ENCODE measurements around the gene RAB40C.
"Not testable (repeated sequence)": the region's sequence is repeated elsewhere in the genome, so short reads cannot be mapped to it uniquely, and the experiment has no call there.

DNA sequence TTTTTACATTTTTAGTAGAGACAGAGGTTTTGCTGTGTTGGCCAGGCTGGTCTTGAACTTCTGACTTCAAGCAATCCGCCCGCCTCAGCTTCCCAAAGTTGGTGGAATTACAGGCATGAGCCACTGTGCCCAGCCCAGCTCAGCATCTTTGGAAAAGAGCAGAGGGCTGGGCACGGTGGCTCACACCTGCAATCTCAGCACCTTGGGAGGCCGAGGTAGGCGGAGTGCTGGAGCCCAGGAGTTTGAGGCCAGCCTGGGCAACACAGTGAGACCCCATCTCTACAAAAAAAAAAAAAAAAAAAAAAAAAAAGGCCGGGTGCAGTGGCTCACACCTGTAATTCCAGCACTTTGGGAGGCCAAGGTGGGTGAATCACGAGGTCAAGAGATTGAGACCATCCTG, 7.8 kb downstream of the RAB40C start:
- TF ChIP-seq, protein P1, sequence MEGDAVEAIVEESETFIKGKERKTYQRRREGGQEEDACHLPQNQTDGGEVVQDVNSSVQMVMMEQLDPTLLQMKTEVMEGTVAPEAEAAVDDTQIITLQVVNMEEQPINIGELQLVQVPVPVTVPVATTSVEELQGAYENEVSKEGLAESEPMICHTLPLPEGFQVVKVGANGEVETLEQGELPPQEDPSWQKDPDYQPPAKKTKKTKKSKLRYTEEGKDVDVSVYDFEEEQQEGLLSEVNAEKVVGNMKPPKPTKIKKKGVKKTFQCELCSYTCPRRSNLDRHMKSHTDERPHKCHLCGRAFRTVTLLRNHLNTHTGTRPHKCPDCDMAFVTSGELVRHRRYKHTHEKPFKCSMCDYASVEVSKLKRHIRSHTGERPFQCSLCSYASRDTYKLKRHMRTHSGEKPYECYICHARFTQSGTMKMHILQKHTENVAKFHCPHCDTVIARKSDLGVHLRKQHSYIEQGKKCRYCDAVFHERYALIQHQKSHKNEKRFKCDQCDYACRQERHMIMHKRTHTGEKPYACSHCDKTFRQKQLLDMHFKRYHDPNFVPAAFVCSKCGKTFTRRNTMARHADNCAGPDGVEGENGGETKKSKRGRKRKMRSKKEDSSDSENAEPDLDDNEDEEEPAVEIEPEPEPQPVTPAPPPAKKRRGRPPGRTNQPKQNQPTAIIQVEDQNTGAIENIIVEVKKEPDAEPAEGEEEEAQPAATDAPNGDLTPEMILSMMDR (IDR thresholded peaks at IDR 0.05) = not testable (repeated sequence)
- TF ChIP-seq POLR2AphosphoS5, POLR2A (IDR thresholded peaks at IDR 0.05): not testable (repeated sequence)
